Ovary (tissue), 9 donors: Measurements from ENCODE around the gene CEP85. TPM values are rescaled to one million over a fixed set of nuclear protein-coding genes. Genes with fewer than 3 reads are reported as not detected.

Experiments
- DNase-seq, 5 donors: peaks; one replicate each; pipeline ENCODE4 v3.0.0-alpha.2; 2019 to 2020
- H3K27ac ChIP-seq, 2 donors: fragments of 200-600 bp; one replicate each; pipeline versions ENCODE4 v1.5.1 to v1.8.0; 2019 to 2022
- H3K27me3 ChIP-seq: fragments of 200-600 bp; one replicate; pipeline ENCODE4 v1.8.0; 2022
- H3K36me3 ChIP-seq: fragments of 200-600 bp; sonication (generic); one replicate; pipeline ENCODE4 v1.5.1; 2019
- H3K4me1 ChIP-seq: one replicate; pipeline ENCODE4 v1.8.1; 2013; ENCODE audit warnings: mild to moderate bottlenecking, moderate library complexity; ENCODE audit not compliant: insufficient read depth
- H3K4me3 ChIP-seq: fragments of 200-600 bp; sonication (generic); one replicate; pipeline ENCODE4 v1.5.1; 2017
- H3K9me3 ChIP-seq, 2 donors: fragments of 200-600 bp in 1 of 2; sonication (generic) in 1 of 2; one replicate each; pipeline versions ENCODE4 v1.5.1 to v1.8.1; 2013 to 2019; ENCODE audit warnings: mild to moderate bottlenecking in 1 of 2, moderate library complexity in 1 of 2
- EP300 ChIP-seq: sonication (generic); formaldehyde crosslinking; IDR thresholded peaks from one replicate; pipeline ENCODE4 v1.6.1; 2017; ENCODE audit warnings: antibody characterized with exemption
- POLR2A ChIP-seq: fragments of 450-650 bp; IDR thresholded peaks from one replicate; pipeline ENCODE4 v1.6.1; 2017; ENCODE audit warnings: antibody characterized with exemption, mild to moderate bottlenecking, moderate library complexity
- WGBS, 3 donors: extraction: QIAGEN DNeasy Blood & Tissue Kit in 1 of 3; methylation state at CpG; one replicate each; pipeline versions ENCODE4 v1.1.5 to v1.1.7; 2013 to 2017; 5-methylcytosine and 5-hydroxymethylcytosine counted together
- intact Hi-C, 4 donors: fragments of 100-400 bp; cut with DNase I; formaldehyde crosslinking; loops; one replicate each; pipeline versions ENCODE4 v1.11.0 to v1.15.1; 2022 to 2023
- polyA plus RNA-seq, 2 donors: library from polyadenylated mRNA; stranded (reverse); fragments of 200-250 nt in 1 of 2; fragments of 350-450 nt in 1 of 2; fragmentation: Illumina TruSeq in 1 of 2; extraction: RNeasy Lipid Tissue Mini Kit (QIAGEN cat#74804) in 1 of 2; gene quantifications; one replicate each; pipeline ENCODE4 v1.2.3, GENCODE V29; 2013 to 2014
- total RNA-seq, 7 donors: library from RNA; depleted of rRNA in 2 of 7; stranded (reverse); fragments of >200 nt in 2 of 7; fragmentation: NEBNext Ultra II Directional in 3 of 7; extraction: Animal tissue kit (Norgen Biotek cat#: 25700) in 3 of 7; gene quantifications; one replicate each; pipeline versions ENCODE4 v1.1.0 to v1.2.4, GENCODE V29; 2016 to 2023
- TF ChIP-seq, protein P1 (sequence below), 3 donors: fragments of 450-650 bp in 2 of 3; fragments of 200-600 bp in 1 of 3; IDR thresholded peaks; one replicate each; pipeline versions ENCODE4 v1.5.1 to v1.8.0; 2016 to 2022; ENCODE audit warnings: antibody characterized with exemption in 3 of 3, mild to moderate bottlenecking in 1 of 3
- donor health status: DM: no; HTN: no; CAD: no; lungs with moderate emphysema.
- donor health status: DM: no; HTN: no; CAD: no.
- donor health status: Bipolar disorder and iron deficiency.
- donor health status: DM: yes; HTN: yes; CAD: no.
- donor health status: DM: no; HTN: no; CAD: no.
- donor health status: DM: yes; HTN: yes; CAD: no.

The CEP85 gene
- total and polyA plus RNA-seq, 9 donors: 2.0 to 8.4 (median 4.0) TPM

DNA sequence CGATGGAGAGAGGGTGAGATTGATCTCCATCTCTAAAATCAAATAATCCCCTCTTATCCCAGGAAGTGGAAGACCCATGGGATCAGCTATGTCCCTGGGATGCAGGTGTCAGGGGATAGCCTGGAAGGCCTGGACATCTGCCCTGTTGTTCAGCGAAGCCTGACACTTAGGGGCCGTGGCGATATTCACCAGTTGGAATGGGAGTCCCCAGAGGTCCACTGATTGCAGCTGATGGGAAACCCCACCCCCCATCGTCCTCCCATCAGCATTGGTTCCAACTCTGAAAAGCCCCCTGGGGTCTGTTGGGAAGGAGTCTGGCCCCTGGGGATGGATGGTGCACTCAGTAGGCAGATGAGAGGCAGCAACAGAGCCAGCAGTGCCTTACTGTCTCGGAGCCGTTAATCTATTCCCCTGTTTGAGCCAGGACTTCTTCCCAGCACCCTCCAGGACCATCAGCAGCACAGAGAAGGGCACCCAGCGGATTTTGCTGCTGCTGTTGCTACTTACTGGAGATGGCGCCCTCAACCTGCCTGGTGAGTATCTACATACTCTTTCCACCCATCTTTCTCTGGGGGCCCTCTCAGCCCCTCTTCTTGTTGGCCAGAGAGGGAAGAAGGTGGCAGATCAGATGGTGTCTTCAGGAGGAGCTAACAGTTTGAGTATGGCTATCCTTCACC lies 30.2 kb upstream of the CEP85 start:
- Histone ChIP-seq H3K4me1 (no peaks in the 10 kb centered on the region), H3K4me3 (no peak overlapping the region), H3K9me3 (no peaks in the 10 kb centered on the region), H3K27ac (no peak overlapping the region), H3K36me3 (no peaks in the 10 kb centered on the region), H3K27me3 (no peaks in the 10 kb centered on the region)
- TF ChIP-seq POLR2A (no peak), EP300 (no peak)
- TF ChIP-seq, protein P1, sequence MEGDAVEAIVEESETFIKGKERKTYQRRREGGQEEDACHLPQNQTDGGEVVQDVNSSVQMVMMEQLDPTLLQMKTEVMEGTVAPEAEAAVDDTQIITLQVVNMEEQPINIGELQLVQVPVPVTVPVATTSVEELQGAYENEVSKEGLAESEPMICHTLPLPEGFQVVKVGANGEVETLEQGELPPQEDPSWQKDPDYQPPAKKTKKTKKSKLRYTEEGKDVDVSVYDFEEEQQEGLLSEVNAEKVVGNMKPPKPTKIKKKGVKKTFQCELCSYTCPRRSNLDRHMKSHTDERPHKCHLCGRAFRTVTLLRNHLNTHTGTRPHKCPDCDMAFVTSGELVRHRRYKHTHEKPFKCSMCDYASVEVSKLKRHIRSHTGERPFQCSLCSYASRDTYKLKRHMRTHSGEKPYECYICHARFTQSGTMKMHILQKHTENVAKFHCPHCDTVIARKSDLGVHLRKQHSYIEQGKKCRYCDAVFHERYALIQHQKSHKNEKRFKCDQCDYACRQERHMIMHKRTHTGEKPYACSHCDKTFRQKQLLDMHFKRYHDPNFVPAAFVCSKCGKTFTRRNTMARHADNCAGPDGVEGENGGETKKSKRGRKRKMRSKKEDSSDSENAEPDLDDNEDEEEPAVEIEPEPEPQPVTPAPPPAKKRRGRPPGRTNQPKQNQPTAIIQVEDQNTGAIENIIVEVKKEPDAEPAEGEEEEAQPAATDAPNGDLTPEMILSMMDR (IDR thresholded peaks at IDR 0.05): no peak
- intact Hi-C loops: no loop called here
- no peak for DNase-seq
- 76 to 87% (median 82%) methylated on average over 9 of the region's 9 CpGs for whole genome bisulfite sequencing, 3 donors

DNA sequence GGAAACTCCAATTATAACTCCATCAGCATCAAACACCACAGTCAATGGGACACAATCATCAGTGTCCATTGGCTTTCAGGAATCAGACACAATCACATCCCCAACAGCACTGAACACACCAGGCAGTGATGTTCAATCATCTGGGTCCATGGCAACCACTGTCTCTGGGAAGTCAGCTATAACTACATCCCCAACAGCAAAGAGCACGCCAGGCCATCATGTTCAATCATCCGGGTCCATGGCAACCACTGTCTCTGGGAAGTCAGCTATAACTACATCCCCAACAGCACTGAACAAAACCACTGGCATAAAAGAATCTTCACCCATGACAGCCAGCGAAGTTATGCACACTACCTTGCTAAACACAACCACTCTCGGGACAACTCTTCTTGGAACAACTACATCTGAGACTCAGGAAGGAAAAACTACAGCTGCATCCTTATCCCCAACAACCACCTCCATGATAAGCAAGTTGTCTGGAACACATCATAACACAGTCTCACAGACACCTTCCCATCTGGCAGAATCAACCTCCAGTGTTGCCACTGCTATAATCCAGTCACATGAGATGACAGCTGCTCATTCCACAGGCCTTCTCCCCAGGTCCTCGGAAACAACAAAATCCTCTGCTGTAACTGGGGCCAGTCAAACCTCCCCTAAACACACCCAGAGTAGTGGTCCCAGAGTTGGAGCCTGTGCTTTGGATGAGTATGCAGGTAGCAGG lies 23.7 kb upstream of the CEP85 start:
- H3K27ac ChIP-seq: no peak overlapping the region
- intact Hi-C loops: loop anchor here in 1 of 4 donors (5.0 kb wide), 1 partner anchor 1928 kb away; no protein-coding TSS in a partner anchor
- 75 to 83% (median 78%) methylated on average over 5 of the region's 5 CpGs for WGBS, 3 donors
- DNase-seq: no peak
- TF ChIP-seq, protein P1 (IDR thresholded peaks at IDR 0.05): no peak
- TF ChIP-seq EP300: no peak
- TF ChIP-seq POLR2A: no peak
- no peaks in the 10 kb centered on the region for H3K27me3 ChIP-seq
- H3K36me3 ChIP-seq: no peaks in the 10 kb centered on the region
- H3K4me1 ChIP-seq: no peaks in the 10 kb centered on the region
- no peak overlapping the region for H3K4me3 ChIP-seq
- no peaks in the 10 kb centered on the region for H3K9me3 ChIP-seq

DNA sequence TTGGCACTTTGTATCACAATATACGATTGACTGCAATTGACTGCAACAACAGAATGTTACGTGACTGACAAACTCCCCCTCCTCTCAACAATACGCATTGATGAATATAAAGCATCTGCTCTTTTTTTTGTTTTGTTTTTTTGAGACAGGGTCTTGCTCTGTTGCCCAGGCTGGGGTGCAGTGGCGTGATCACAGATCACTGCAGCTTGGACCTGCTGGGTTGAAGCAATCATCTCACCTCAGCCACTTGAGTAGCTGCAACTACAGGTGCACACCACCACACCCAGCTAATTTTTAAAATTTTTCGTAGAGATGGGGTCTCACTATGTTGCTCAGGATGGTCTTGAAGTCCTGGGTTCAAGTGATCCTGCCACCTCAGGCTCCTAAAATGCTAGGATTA lies 21.3 kb upstream of the CEP85 start:
- DNase-seq: no peak
- no peaks in the 10 kb centered on the region for H3K27me3 ChIP-seq
- no peaks in the 10 kb centered on the region for H3K9me3 ChIP-seq
- TF ChIP-seq, protein P1 (IDR thresholded peaks at IDR 0.05): no peak
- no peak for TF ChIP-seq EP300
- TF ChIP-seq POLR2A: no peak
- H3K4me3 ChIP-seq: no peak overlapping the region
- H3K36me3 ChIP-seq: no peaks in the 10 kb centered on the region
- 80 to 87% (median 82%) methylated on average over 5 of the region's 5 CpGs for WGBS, 3 donors
- no peak overlapping the region for H3K27ac ChIP-seq
- no peaks in the 10 kb centered on the region for H3K4me1 ChIP-seq
- intact Hi-C loops: loop anchor here in 1 of 4 donors (5.0 kb wide), 1 partner anchor 1930 kb away; no protein-coding TSS in a partner anchor

DNA sequence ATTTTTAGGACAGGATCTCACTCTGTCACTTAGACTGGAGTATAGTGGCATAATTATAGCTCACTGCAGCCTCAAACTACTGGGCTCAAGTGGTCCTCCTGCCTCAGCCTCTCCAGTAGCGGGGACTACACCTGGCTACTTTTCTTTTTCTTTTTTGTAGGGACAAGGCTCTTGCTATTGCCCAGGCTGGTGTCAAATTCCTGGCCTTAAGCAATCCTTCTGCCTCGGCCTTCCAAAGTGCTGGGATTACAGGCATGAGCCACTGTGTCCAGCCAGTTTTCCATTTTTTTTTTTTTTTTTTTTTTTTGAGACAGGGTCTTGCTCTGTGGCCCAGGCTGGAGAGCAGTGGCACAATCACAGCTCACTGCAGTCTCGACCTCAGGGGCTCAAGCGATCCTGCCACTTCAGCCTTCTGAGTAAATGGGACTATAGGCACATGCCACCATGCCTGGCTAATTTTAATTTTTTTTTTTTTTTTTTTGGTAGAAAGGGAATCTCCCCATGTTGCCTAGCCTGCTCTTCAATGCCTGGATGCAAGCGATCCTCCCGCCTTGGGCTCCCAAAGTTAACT lies 20.6 kb upstream of the CEP85 start:
- H3K27ac ChIP-seq: no peak overlapping the region
- WGBS, 3 donors: 83 to 90% (median 88%) methylated on average over 6 of the region's 6 CpGs
- H3K4me1 ChIP-seq: no peaks in the 10 kb centered on the region
- TF ChIP-seq EP300 (no peak), POLR2A (no peak)
- TF ChIP-seq, protein P1 (IDR thresholded peaks at IDR 0.05): no peak
- no peak overlapping the region for H3K4me3 ChIP-seq
- H3K36me3 ChIP-seq: no peaks in the 10 kb centered on the region
- no peaks in the 10 kb centered on the region for H3K9me3 ChIP-seq
- no peak for DNase-seq
- intact Hi-C loops: loop anchor here in 1 of 4 donors (5.0 kb wide), 1 partner anchor 1931 kb away; no protein-coding TSS in a partner anchor
- no peaks in the 10 kb centered on the region for H3K27me3 ChIP-seq
